ENCODE results near the gene KIF26B.

Gene KIF26B

GRCh38 chr1:245475961-245476516 is 321.3 kb downstream of the KIF26B start:
- no peak for DNase-seq

- DNase-seq, result no peak
Measured at GRCh38 chr1:245477941-245478340, 323.2 kb downstream of the KIF26B start.

- DNase-seq, result no peak
Measured at GRCh38 chr1:245480393-245481120, 325.8 kb downstream of the KIF26B start.

- no peak for DNase-seq
Measured at GRCh38 chr1:245481261-245481660, 326.5 kb downstream of the KIF26B start.

- DNase-seq, result no peak
Measured at GRCh38 chr1:245483247-245483646, 328.5 kb downstream of the KIF26B start.

- DNase-seq, result no peak
Measured at GRCh38 chr1:245484176-245484575, 329.4 kb downstream of the KIF26B start.

GRCh38 chr1:245485996-245486395 is 331.2 kb downstream of the KIF26B start:
- no peak for DNase-seq

- DNase-seq, result no peak
Measured at GRCh38 chr1:245486775-245487470, 332.1 kb downstream of the KIF26B start.

GRCh38 chr1:245488346-245489129 is 333.8 kb downstream of the KIF26B start:
- no peak for DNase-seq

- no peak for DNase-seq
Measured at GRCh38 chr1:245489838-245490237, 335.1 kb downstream of the KIF26B start.

- DNase-seq, result no peak
Measured at GRCh38 chr1:245493029-245493428, 338.2 kb downstream of the KIF26B start.

GRCh38 chr1:245495681-245496080 is 340.9 kb downstream of the KIF26B start:
- no peak for DNase-seq

GRCh38 chr1:245500546-245500945 is 345.8 kb downstream of the KIF26B start:
- DNase-seq, result no peak

- DNase-seq, result no peak
Measured at GRCh38 chr1:245501633-245502032, 346.8 kb downstream of the KIF26B start.

GRCh38 chr1:245503548-245503947 is 348.8 kb downstream of the KIF26B start:
- DNase-seq, result no peak

GRCh38 chr1:245510144-245510543 is 355.4 kb downstream of the KIF26B start:
- DNase-seq, result no peak

- no peak for DNase-seq
Measured at GRCh38 chr1:245512181-245512888, 357.6 kb downstream of the KIF26B start.

GRCh38 chr1:245512980-245513578 is 358.3 kb downstream of the KIF26B start:
- DNase-seq, result no peak

GRCh38 chr1:245516284-245516759 is 361.5 kb downstream of the KIF26B start:
- DNase-seq, result no peak

- no peak for DNase-seq
Measured at GRCh38 chr1:245520611-245521010, 365.8 kb downstream of the KIF26B start.

- no peak for DNase-seq
Measured at GRCh38 chr1:245526141-245526540, 371.4 kb downstream of the KIF26B start.

- DNase-seq, result no peak
Measured at GRCh38 chr1:245528258-245528635, 373.5 kb downstream of the KIF26B start.

Measured in CD4-positive, alpha-beta T cell treated with Interleukin-12 subunit alpha and Interleukin-12 subunit beta, for 1 hour (primary cell).